ENCODE measurements around the gene GALNS.
"Not testable (repeated sequence)": the region's sequence is repeated elsewhere in the genome, so short reads cannot be mapped to it uniquely, and the experiment has no call there.

- TF ChIP-seq, protein P1, sequence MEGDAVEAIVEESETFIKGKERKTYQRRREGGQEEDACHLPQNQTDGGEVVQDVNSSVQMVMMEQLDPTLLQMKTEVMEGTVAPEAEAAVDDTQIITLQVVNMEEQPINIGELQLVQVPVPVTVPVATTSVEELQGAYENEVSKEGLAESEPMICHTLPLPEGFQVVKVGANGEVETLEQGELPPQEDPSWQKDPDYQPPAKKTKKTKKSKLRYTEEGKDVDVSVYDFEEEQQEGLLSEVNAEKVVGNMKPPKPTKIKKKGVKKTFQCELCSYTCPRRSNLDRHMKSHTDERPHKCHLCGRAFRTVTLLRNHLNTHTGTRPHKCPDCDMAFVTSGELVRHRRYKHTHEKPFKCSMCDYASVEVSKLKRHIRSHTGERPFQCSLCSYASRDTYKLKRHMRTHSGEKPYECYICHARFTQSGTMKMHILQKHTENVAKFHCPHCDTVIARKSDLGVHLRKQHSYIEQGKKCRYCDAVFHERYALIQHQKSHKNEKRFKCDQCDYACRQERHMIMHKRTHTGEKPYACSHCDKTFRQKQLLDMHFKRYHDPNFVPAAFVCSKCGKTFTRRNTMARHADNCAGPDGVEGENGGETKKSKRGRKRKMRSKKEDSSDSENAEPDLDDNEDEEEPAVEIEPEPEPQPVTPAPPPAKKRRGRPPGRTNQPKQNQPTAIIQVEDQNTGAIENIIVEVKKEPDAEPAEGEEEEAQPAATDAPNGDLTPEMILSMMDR (IDR thresholded peaks at IDR 0.05; ENCODE audit: low read depth, low read length, missing input control) = not testable (repeated sequence)
- TF ChIP-seq MAX (IDR thresholded peaks at IDR 0.05); YY1 (IDR thresholded peaks at IDR 0.05); JUND (IDR thresholded peaks at IDR 0.05); EGR1 (IDR thresholded peaks at IDR 0.05; ENCODE audit: low read depth in 2 of 2); REST (IDR thresholded peaks at IDR 0.05); RAD21 (IDR thresholded peaks at IDR 0.05); NR2F2 (IDR thresholded peaks at IDR 0.05): not testable (repeated sequence)
- TF ChIP-seq, protein P2, sequence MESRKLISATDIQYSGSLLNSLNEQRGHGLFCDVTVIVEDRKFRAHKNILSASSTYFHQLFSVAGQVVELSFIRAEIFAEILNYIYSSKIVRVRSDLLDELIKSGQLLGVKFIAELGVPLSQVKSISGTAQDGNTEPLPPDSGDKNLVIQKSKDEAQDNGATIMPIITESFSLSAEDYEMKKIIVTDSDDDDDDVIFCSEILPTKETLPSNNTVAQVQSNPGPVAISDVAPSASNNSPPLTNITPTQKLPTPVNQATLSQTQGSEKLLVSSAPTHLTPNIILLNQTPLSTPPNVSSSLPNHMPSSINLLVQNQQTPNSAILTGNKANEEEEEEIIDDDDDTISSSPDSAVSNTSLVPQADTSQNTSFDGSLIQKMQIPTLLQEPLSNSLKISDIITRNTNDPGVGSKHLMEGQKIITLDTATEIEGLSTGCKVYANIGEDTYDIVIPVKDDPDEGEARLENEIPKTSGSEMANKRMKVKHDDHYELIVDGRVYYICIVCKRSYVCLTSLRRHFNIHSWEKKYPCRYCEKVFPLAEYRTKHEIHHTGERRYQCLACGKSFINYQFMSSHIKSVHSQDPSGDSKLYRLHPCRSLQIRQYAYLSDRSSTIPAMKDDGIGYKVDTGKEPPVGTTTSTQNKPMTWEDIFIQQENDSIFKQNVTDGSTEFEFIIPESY (IDR thresholded peaks at IDR 0.05) = not testable (repeated sequence)
Observed at GRCh38 chr16:88771781-88772180, 85.0 kb downstream of the GALNS start.
